Keratinocyte (primary cell): ENCODE results near the gene TBC1D9B. TPM values are rescaled to one million over a fixed set of nuclear protein-coding genes. Genes with fewer than 3 reads are reported as not detected.

Experiments
- DNase-seq: peaks from one replicate; pipeline ENCODE4 v3.0.0-alpha.2; 2011; ENCODE audit warnings: low read depth, missing footprints, low spot score
- FAIRE-seq: peaks from 2 replicates; lab custom pipeline; 2011; peaks lifted over from hg19 to GRCh38; lab: Jason Lieb, UNC
- H2AFZ ChIP-seq: 2 replicates; pipeline ENCODE4 v1.6.0; 2012; ENCODE audit warnings: low read length, control low read depth, inconsistent platforms; ENCODE audit not compliant: control insufficient read depth
- H3K27ac ChIP-seq: 2 replicates; pipeline ENCODE4 v1.5.1; 2011; ENCODE audit warnings: low read length; ENCODE audit not compliant: control insufficient read depth, insufficient read depth
- H3K27me3 ChIP-seq: 3 replicates; pipeline ENCODE4 v1.6.0; 2011; ENCODE audit warnings: low read length; ENCODE audit not compliant: control insufficient read depth, insufficient read depth; ENCODE audit errors: extremely low read depth
- H3K36me3 ChIP-seq, 2 experiments: 2 replicates in 1 of 2; 3 replicates in 1 of 2; pipeline ENCODE4 v1.5.1; 2011; ENCODE audit warnings: low read length in 2 of 2, mild to moderate bottlenecking in 1 of 2; ENCODE audit not compliant: control insufficient read depth in 2 of 2, insufficient read depth in 2 of 2; ENCODE audit errors: extremely low read depth in 1 of 2
- H3K4me1 ChIP-seq: 3 replicates; pipeline ENCODE4 v1.5.1; 2011; ENCODE audit warnings: low read length; ENCODE audit not compliant: control insufficient read depth, insufficient read depth; ENCODE audit errors: extremely low read depth
- H3K4me2 ChIP-seq: 3 replicates; pipeline ENCODE4 v1.6.0; 2011; ENCODE audit warnings: low read depth, low read length; ENCODE audit not compliant: control insufficient read depth, insufficient read depth; ENCODE audit errors: extremely low read depth
- H3K4me3 ChIP-seq, 3 experiments: fragments of 200-600 bp in 1 of 3; sonication (generic) in 1 of 3; 2 replicates in 2 of 3; 3 replicates in 1 of 3; pipeline ENCODE4 v1.5.1; 2011 to 2016; ENCODE audit warnings: low read length in 3 of 3, mild to moderate bottlenecking in 3 of 3, control low read depth in 2 of 3, inconsistent platforms in 1 of 3, low read depth in 1 of 3, mixed read lengths in 1 of 3, mixed run types in 1 of 3, moderate library complexity in 1 of 3; ENCODE audit not compliant: control insufficient read depth in 2 of 3, insufficient read depth in 2 of 3; ENCODE audit errors: extremely low read depth in 1 of 3
- H3K79me2 ChIP-seq: 2 replicates; pipeline ENCODE4 v1.6.0; 2012; ENCODE audit warnings: low read length; ENCODE audit not compliant: control insufficient read depth, insufficient read depth
- H3K9ac ChIP-seq: 3 replicates; pipeline ENCODE4 v1.6.0; 2011; ENCODE audit warnings: low read length; ENCODE audit not compliant: control insufficient read depth, insufficient read depth; ENCODE audit errors: extremely low read depth
- H3K9me1 ChIP-seq: 3 replicates; pipeline ENCODE4 v1.6.0; 2011; ENCODE audit warnings: low read length; ENCODE audit not compliant: control insufficient read depth, insufficient read depth; ENCODE audit errors: extremely low read depth
- H3K9me3 ChIP-seq: 2 replicates; pipeline ENCODE4 v1.5.1; 2012; ENCODE audit warnings: low read depth, low read length; ENCODE audit not compliant: control insufficient read depth
- H4K20me1 ChIP-seq: 3 replicates; pipeline ENCODE4 v1.6.0; 2011; ENCODE audit warnings: low read length; ENCODE audit not compliant: control insufficient read depth, insufficient read depth; ENCODE audit errors: extremely low read depth
- CTCF ChIP-seq, 3 experiments: IDR thresholded peaks in 1 of 3; conservative IDR thresholded peaks in 1 of 3; optimal IDR thresholded peaks in 1 of 3; 2 replicates in 2 of 3; 3 replicates in 1 of 3; pipeline versions ENCODE3 to v1.5.1; 2011; ENCODE audit warnings: low read length in 3 of 3, mild to moderate bottlenecking in 3 of 3, moderate library complexity in 2 of 3, control low read depth in 1 of 3, inconsistent platforms in 1 of 3; ENCODE audit not compliant: insufficient read depth in 2 of 3; ENCODE audit errors: extremely low read depth in 1 of 3
- EZH2 ChIP-seq: IDR thresholded peaks from one replicate; pipeline ENCODE4 v1.6.1; 2012; ENCODE audit warnings: inconsistent platforms, mild to moderate bottlenecking, low read length, moderate library complexity
- dilution Hi-C: fragments of 300-500 bp; cut with MboI; formaldehyde crosslinking; loops from one replicate; pipeline ENCODE4 v1.7.0; 2020; ENCODE audit warnings: low sequenced_read_pairs; ENCODE audit not compliant: extremely low pct_ligation_motif_present
- polyA plus RNA-seq, 5 experiments: library from polyadenylated mRNA; depleted of rRNA in 3 of 5; stranded (reverse) in 3 of 5; stranded (forward) in 1 of 5; unstranded in 1 of 5; fragments of >200 nt; gene quantifications; 1 replicate in 1 of 5; 2 replicates in 3 of 5; 3 replicates in 1 of 5; pipeline versions ENCODE4 v1.2.1 to v1.2.3, GENCODE V29; 2011 to 2012; ENCODE audit warnings: missing spikeins in 2 of 5, low read depth in 1 of 5, low replicate concordance in 1 of 5

The TBC1D9B gene
- polyA plus RNA-seq, 1 donor (not counting 4 experiments of a cell fraction or from before 2014, with no cell fraction given) = 51.4 TPM

- no peak for DNase-seq
- TF ChIP-seq CTCF (optimal IDR thresholded peaks at IDR 0.05 in 1 of 3, IDR thresholded peaks at IDR 0.05 in 1 of 3, conservative IDR thresholded peaks at IDR 0.05 in 1 of 3; ENCODE audit: extremely low read depth in 1 of 3, insufficient read depth in 2 of 3, low read length in 3 of 3) (no peak), EZH2 (no peak)
- Histone ChIP-seq H3K9me1 (no peaks in the 10 kb centered on the region), H3K9me3 (no peaks in the 10 kb centered on the region), H3K36me3 (peaks cover 23 to 55% of the 10 kb centered on the region in 2 experiments), H3K79me2 (no peaks in the 10 kb centered on the region), H4K20me1 (no peaks in the 10 kb centered on the region), H3K4me1 (peaks cover 2% of the 10 kb centered on the region), H3K9ac (no peak overlapping the region), H3K27ac (no peak overlapping the region), H2AFZ (no peak overlapping the region), H3K4me3 (no peak overlapping the region), H3K4me2 (no peak overlapping the region), H3K27me3 (no peaks in the 10 kb centered on the region)
- dilution Hi-C loops = no loop called here
- FAIRE-seq = no peak
Observed at GRCh38 chr5:179865491-179866240, 42.0 kb downstream of the TBC1D9B start.

- FAIRE-seq (no peak), DNase-seq (no peak)
- H3K4me1 ChIP-seq = peaks cover 6% of the 10 kb centered on the region
- no peaks in the 10 kb centered on the region for H3K79me2 ChIP-seq
- no peak for TF ChIP-seq CTCF (optimal IDR thresholded peaks at IDR 0.05 in 1 of 3, IDR thresholded peaks at IDR 0.05 in 1 of 3, conservative IDR thresholded peaks at IDR 0.05 in 1 of 3; ENCODE audit: extremely low read depth in 1 of 3, insufficient read depth in 2 of 3, low read length in 3 of 3)
- TF ChIP-seq EZH2 = no peak
- no peaks in the 10 kb centered on the region for H3K27me3 ChIP-seq
- no peaks in the 10 kb centered on the region for H3K9me1 ChIP-seq
- no peak overlapping the region for H3K4me3 ChIP-seq
- no peak overlapping the region for H3K4me2 ChIP-seq
- peaks cover 23 to 50% of the 10 kb centered on the region in 2 experiments for H3K36me3 ChIP-seq
- no peak overlapping the region for H2AFZ ChIP-seq
- dilution Hi-C loops = no loop called here
- H3K9me3 ChIP-seq = no peaks in the 10 kb centered on the region
- H3K9ac ChIP-seq = no peak overlapping the region
- no peaks in the 10 kb centered on the region for H4K20me1 ChIP-seq
- H3K27ac ChIP-seq = no peak overlapping the region
Observed at GRCh38 chr5:179864686-179865085, 43.0 kb downstream of the TBC1D9B start.
